HG03039 (cell line): Measurements from ENCODE around the gene TCAIM.

Experiments
- ATAC-seq: cut with Tn5 transposase; IDR thresholded peaks from one replicate; pipeline ENCODE4 v1.9.1; 2021; ENCODE audit warnings: mild to moderate bottlenecking, moderate library complexity; ENCODE audit not compliant: unreplicated experiment

TCAIM gene

GRCh38 chr3:44442596-44443309 is 104.2 kb downstream of the TCAIM start:
- ATAC-seq: no peak

- ATAC-seq: no peak
Observed at GRCh38 chr3:44444437-44444836, 105.9 kb downstream of the TCAIM start.

- ATAC-seq: no peak
Observed at GRCh38 chr3:44444896-44445691, 106.5 kb downstream of the TCAIM start.

GRCh38 chr3:44445786-44446185 is 107.2 kb downstream of the TCAIM start:
- ATAC-seq: no peak

GRCh38 chr3:44446929-44447328 is 108.4 kb downstream of the TCAIM start:
- no peak for ATAC-seq

GRCh38 chr3:44451441-44451840 is 112.9 kb downstream of the TCAIM start:
- ATAC-seq: no peak

GRCh38 chr3:44454258-44454657 is 115.7 kb downstream of the TCAIM start:
- ATAC-seq: no peak

GRCh38 chr3:44455318-44455717 is 116.8 kb downstream of the TCAIM start:
- no peak for ATAC-seq
